Thyroid gland (tissue), 4 donors: ENCODE data around the gene LRFN2.

Experiments
- CTCF ChIP-seq, 6 experiments: fragments of 200-600 bp in 3 of 6; fragments of 450-650 bp in 3 of 6; sonication (generic) in 3 of 6; IDR thresholded peaks; one replicate each; pipeline ENCODE4 v1.5.1; 2016 to 2019; ENCODE audit warnings: antibody characterized with exemption in 6 of 6, mild to moderate bottlenecking in 2 of 6, inconsistent platforms in 1 of 6, moderate library complexity in 1 of 6
- POLR2A ChIP-seq, 2 donors: fragments of 450-650 bp; IDR thresholded peaks; one replicate each; pipeline ENCODE4 v1.6.1; 2017; ENCODE audit warnings: antibody characterized with exemption in 2 of 2, mild to moderate bottlenecking in 2 of 2, moderate library complexity in 1 of 2

- no peak for TF ChIP-seq CTCF (IDR thresholded peaks at IDR 0.05)
- TF ChIP-seq POLR2A (IDR thresholded peaks at IDR 0.05): no peak
Measured at GRCh38 chr6:40569162-40569910, 17.8 kb downstream of the LRFN2 start.
